Choroid plexus epithelial cell (primary cell): ENCODE measurements around the gene IARS2.
"Not testable (repeated sequence)": the region's sequence is repeated elsewhere in the genome, so short reads cannot be mapped to it uniquely, and the experiment has no call there.

ENCODE experiments used
- DNase-seq: peaks from one replicate; pipeline ENCODE4 v3.0.0-alpha.2; 2010; ENCODE audit warnings: low read depth
- H3K4me3 ChIP-seq: 2 replicates; pipeline ENCODE4 v1.5.1; 2011; ENCODE audit warnings: low read depth, mild to moderate bottlenecking, control low read depth, low read length, moderate library complexity
- CTCF ChIP-seq: conservative IDR thresholded peaks from 2 replicates; pipeline ENCODE4 v1.5.1; 2011; ENCODE audit warnings: low read depth, mild to moderate bottlenecking, control low read depth, inconsistent platforms, low read length, moderate library complexity

The IARS2 gene

GRCh38 chr1:220151454-220151853 lies 57.5 kb downstream of the IARS2 start:
- peak; percentile 55 for DNase-seq
- no peak for TF ChIP-seq CTCF
- no peak overlapping the region for H3K4me3 ChIP-seq

GRCh38 chr1:220153147-220153546 lies 59.2 kb downstream of the IARS2 start:
- no peak overlapping the region for H3K4me3 ChIP-seq
- peak; percentile 13 for DNase-seq
- no peak for TF ChIP-seq CTCF

DNA sequence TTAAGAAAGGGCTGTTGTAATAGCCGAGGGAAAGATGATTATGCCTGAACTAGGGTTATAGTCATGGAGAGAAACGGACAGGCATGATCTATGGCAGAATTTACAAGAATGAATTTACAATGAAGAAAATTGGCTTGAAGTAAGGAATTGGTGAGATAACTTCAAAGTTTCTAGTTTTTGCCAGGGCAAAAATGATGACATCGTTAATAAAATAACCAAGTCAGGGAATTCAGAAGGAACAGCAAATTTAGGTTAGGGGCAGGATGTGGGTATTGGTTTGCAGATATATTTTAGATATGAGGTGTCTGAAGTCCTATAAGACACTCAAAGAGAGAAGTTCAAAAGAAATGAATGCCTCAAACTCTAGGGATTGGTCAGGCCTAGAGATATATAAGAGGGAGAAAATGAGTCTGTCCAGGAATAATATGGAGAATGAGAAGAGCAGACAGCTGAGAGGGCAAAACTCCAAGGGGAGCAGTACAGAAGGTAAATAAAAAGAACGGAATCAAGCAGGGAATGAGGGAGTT lies 62.8 kb downstream of the IARS2 start:
- TF ChIP-seq CTCF, result no peak
- no peak for DNase-seq
- H3K4me3 ChIP-seq, result no peak overlapping the region

GRCh38 chr1:220157738-220158137 lies 63.8 kb downstream of the IARS2 start:
- TF ChIP-seq CTCF, result no peak
- DNase-seq, result no peak

DNA sequence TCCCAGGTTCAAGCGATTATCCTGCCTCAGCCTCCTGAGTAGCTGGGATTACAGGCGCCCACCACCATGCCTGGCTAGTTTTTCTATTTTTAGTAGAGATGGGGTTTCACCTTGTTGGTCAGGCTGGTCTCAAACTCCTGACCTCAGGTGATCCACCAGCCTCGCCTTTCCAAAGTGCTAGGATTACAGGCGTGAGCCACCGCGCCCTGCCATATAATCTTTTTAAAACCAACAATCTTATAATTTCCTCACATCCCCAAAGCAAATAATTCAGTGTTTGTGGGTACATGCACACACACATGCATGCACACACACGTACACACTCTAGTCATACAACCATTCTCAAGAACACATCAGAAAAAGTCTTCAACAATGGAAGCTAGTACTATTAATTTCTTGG lies 64.6 kb downstream of the IARS2 start:
- not testable (repeated sequence) for H3K4me3 ChIP-seq

More at GRCh38 chr1:220157738-220158137, 63.8 kb downstream of the IARS2 start:
- H3K4me3 ChIP-seq, result no peak overlapping the region

GRCh38 chr1:220159041-220159440 lies 65.1 kb downstream of the IARS2 start:
- DNase-seq, result no peak
- H3K4me3 ChIP-seq, result no peak overlapping the region
- no peak for TF ChIP-seq CTCF

More for the DNA sequence above, 64.6 kb downstream of the IARS2 start:
- not testable (repeated sequence) for DNase-seq

GRCh38 chr1:220160027-220160426 lies 66.1 kb downstream of the IARS2 start:
- no peak for TF ChIP-seq CTCF
- no peak overlapping the region for H3K4me3 ChIP-seq
- DNase-seq, result peak; percentile 17
